ENCODE data around the gene DHPS.
A peak's percentile ranks its signal among the peaks of the same experiment; 100 is the strongest.

DHPS gene

GRCh38 chr19:12641456-12641855 is 40.2 kb downstream of the DHPS start:
- DNase-seq: no peak

GRCh38 chr19:12639901-12640613 is 41.6 kb downstream of the DHPS start:
- DNase-seq: peak; percentile 30 to 37

- DNase-seq: no peak
Observed at GRCh38 chr19:12638611-12639182, 43.0 kb downstream of the DHPS start.

GRCh38 chr19:12636631-12637030 is 45.0 kb downstream of the DHPS start:
- no peak for DNase-seq

GRCh38 chr19:12629215-12629614 is 52.5 kb downstream of the DHPS start:
- no peak for DNase-seq

GRCh38 chr19:12628040-12629022 is 53.3 kb downstream of the DHPS start:
- no peak for DNase-seq

- no peak for DNase-seq
Observed at GRCh38 chr19:12626958-12627357, 54.7 kb downstream of the DHPS start.
